ENCODE results near the gene C1orf116.

- TF ChIP-seq FOXP1 (CRISPR knock-in tag; IDR thresholded peaks at IDR 0.05; ENCODE audit: borderline replicate concordance) (no peak), ESRRA (CRISPR knock-in tag; IDR thresholded peaks at IDR 0.05; ENCODE audit: borderline replicate concordance) (no peak), SP1 (CRISPR knock-in tag; conservative IDR thresholded peaks at IDR 0.05) (no peak), CTCF (IDR thresholded peaks at IDR 0.05) (no peak), ATF3 (CRISPR knock-in tag; conservative IDR thresholded peaks at IDR 0.05) (no peak), ZNF416 (CRISPR knock-in tag; IDR thresholded peaks at IDR 0.05) (no peak), ZNF671 (CRISPR knock-in tag; IDR thresholded peaks at IDR 0.05) (no peak), ATF1 (CRISPR knock-in tag; IDR thresholded peaks at IDR 0.05) (no peak), TP53 (CRISPR knock-in tag; IDR thresholded peaks at IDR 0.05) (no peak), HMGXB4 (CRISPR knock-in tag; IDR thresholded peaks at IDR 0.05) (no peak)
These were observed 34.6 kb upstream of the C1orf116 start for GRCh38 chr1:207067185-207067584.
